ENCODE measurements around the gene SEC14L2. TPM values are rescaled to one million over a fixed set of nuclear protein-coding genes. Genes with fewer than 3 reads are reported as not detected.

SEC14L2 gene
- polyA plus RNA-seq, 1 donor from 2014 or later, result 2.7 TPM

DNA sequence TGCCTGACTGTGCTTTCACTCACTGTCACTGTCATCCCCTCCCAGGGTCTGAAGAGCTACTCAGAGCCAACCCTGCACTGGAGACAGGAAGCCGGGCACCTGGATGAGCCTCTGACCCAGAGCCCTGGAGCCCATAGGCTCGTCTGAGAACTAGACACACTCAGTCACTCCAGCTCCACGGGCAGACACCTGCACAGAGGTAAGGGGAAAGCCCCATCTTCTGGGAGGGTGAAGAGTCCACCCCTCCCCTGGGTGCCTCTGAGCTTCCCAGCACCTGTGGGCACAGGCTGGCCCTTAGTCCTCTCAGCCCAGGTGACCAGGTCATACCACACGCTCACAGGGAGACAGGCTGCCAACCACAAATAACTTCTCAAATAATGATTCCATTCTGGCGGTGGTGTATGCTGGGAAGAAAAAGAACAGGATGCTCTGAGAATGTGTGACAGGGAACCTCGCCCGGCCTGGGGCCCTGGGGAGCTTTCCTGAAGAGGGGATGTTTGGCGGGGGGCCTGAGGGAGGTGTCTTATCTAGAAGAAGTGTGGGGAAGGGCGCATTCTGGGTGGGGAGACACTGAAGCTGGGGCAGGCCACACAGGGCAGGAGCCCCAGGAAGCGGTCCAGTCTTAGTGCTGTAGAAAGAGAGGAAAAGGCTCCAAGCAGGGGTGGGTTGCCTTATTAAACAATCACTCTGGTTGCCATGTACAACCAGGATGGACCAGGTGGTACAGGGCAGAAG lies 34.7 kb upstream of the SEC14L2 start:
- H3F3A ChIP-seq (ENCODE audit: insufficient read depth, low read length, poor library complexity, severe bottlenecking), result no peaks in the 10 kb centered on the region
- TF ChIP-seq, protein P1, sequence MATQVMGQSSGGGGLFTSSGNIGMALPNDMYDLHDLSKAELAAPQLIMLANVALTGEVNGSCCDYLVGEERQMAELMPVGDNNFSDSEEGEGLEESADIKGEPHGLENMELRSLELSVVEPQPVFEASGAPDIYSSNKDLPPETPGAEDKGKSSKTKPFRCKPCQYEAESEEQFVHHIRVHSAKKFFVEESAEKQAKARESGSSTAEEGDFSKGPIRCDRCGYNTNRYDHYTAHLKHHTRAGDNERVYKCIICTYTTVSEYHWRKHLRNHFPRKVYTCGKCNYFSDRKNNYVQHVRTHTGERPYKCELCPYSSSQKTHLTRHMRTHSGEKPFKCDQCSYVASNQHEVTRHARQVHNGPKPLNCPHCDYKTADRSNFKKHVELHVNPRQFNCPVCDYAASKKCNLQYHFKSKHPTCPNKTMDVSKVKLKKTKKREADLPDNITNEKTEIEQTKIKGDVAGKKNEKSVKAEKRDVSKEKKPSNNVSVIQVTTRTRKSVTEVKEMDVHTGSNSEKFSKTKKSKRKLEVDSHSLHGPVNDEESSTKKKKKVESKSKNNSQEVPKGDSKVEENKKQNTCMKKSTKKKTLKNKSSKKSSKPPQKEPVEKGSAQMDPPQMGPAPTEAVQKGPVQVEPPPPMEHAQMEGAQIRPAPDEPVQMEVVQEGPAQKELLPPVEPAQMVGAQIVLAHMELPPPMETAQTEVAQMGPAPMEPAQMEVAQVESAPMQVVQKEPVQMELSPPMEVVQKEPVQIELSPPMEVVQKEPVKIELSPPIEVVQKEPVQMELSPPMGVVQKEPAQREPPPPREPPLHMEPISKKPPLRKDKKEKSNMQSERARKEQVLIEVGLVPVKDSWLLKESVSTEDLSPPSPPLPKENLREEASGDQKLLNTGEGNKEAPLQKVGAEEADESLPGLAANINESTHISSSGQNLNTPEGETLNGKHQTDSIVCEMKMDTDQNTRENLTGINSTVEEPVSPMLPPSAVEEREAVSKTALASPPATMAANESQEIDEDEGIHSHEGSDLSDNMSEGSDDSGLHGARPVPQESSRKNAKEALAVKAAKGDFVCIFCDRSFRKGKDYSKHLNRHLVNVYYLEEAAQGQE (IDR thresholded peaks at IDR 0.05; ENCODE audit: borderline replicate concordance), result no peak
- no peak for TF ChIP-seq TAF1 (IDR thresholded peaks at IDR 0.05; ENCODE audit: low read depth)
- TF ChIP-seq RAD21 (conservative IDR thresholded peaks at IDR 0.05), result no peak
- TF ChIP-seq, protein P2, sequence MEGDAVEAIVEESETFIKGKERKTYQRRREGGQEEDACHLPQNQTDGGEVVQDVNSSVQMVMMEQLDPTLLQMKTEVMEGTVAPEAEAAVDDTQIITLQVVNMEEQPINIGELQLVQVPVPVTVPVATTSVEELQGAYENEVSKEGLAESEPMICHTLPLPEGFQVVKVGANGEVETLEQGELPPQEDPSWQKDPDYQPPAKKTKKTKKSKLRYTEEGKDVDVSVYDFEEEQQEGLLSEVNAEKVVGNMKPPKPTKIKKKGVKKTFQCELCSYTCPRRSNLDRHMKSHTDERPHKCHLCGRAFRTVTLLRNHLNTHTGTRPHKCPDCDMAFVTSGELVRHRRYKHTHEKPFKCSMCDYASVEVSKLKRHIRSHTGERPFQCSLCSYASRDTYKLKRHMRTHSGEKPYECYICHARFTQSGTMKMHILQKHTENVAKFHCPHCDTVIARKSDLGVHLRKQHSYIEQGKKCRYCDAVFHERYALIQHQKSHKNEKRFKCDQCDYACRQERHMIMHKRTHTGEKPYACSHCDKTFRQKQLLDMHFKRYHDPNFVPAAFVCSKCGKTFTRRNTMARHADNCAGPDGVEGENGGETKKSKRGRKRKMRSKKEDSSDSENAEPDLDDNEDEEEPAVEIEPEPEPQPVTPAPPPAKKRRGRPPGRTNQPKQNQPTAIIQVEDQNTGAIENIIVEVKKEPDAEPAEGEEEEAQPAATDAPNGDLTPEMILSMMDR (IDR thresholded peaks at IDR 0.05; ENCODE audit: poor library complexity, severe bottlenecking), result no peak
- no peak for TF ChIP-seq MXI1 (conservative IDR thresholded peaks at IDR 0.05; ENCODE audit: poor library complexity, severe bottlenecking)
- no peak overlapping the region for H2AFZ ChIP-seq (ENCODE audit: low read depth, low read length)
- H3K9ac ChIP-seq (ENCODE audit: low read length), result no peak overlapping the region
- no peak overlapping the region for H3K4me3 ChIP-seq (ENCODE audit: low read length)
- H3K27me3 ChIP-seq (ENCODE audit: insufficient read depth, low read depth, low read length), result no peaks in the 10 kb centered on the region
- no peaks in the 10 kb centered on the region for H4K20me1 ChIP-seq (ENCODE audit: insufficient read depth)
- no peak overlapping the region for H3K27ac ChIP-seq (ENCODE audit: low read length)
- H3K36me3 ChIP-seq (ENCODE audit: insufficient read depth, low read length), result no peaks in the 10 kb centered on the region
- no peaks in the 10 kb centered on the region for H3K9me3 ChIP-seq (ENCODE audit: low read length)
- H3K9me2 ChIP-seq (ENCODE audit: insufficient read depth, low read length), result no peaks in the 10 kb centered on the region
- H3K4me2 ChIP-seq (ENCODE audit: low read length), result no peak overlapping the region
- H3K79me2 ChIP-seq (replicated peaks; ENCODE audit: insufficient read depth, low read length), result no peaks in the 10 kb centered on the region

DNA sequence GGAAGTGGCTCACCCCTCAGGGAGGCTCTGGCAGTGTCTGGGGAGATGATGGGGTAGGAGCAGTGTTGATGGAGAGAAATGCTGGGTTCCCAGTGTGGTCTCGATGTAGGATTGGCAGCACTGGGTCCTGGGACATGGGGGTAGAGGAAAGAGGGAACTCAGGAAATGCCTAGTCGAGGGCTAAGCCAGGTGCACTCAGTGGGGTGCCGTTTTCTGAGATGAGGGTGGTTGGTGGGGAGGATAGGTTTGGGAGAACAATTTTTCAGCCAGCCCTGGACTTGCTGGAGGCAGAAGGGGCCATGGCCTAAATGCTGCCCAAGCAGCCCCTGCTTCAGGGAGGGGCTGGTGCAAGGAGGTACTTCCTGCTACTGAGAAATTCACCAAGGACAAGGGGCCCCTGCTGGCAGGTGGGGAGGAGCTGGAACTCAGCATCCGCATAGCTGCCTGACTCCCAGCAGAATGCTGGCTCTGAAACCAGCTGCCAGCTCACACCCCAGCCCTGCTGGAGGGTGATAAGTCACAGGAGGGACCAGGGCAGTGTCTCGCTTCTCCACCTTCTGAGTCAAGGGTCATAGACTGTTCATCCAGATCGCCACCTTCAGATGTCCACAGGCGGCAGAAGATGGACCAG lies 34.1 kb upstream of the SEC14L2 start:
- H3K79me2 ChIP-seq (replicated peaks; ENCODE audit: insufficient read depth, low read length), result no peaks in the 10 kb centered on the region
- H3F3A ChIP-seq (ENCODE audit: insufficient read depth, low read length, poor library complexity, severe bottlenecking), result no peaks in the 10 kb centered on the region
- H3K9ac ChIP-seq (ENCODE audit: low read length), result no peak overlapping the region
- no peaks in the 10 kb centered on the region for H4K20me1 ChIP-seq (ENCODE audit: insufficient read depth)
- H2AFZ ChIP-seq (ENCODE audit: low read depth, low read length), result no peak overlapping the region
- H3K9me3 ChIP-seq (ENCODE audit: low read length), result no peaks in the 10 kb centered on the region
- no peak for TF ChIP-seq POLR2AphosphoS5 (IDR thresholded peaks at IDR 0.05)
- TF ChIP-seq, protein P1 (IDR thresholded peaks at IDR 0.05; ENCODE audit: borderline replicate concordance), result no peak
- TF ChIP-seq EZH2 (IDR thresholded peaks at IDR 0.05; ENCODE audit: borderline replicate concordance, insufficient read depth, low read length, poor library complexity, severe bottlenecking), result no peak
- TF ChIP-seq TAF1 (IDR thresholded peaks at IDR 0.05; ENCODE audit: low read depth), result no peak
- TF ChIP-seq EP300 (conservative IDR thresholded peaks at IDR 0.05; ENCODE audit: poor library complexity, severe bottlenecking), result no peak
- TF ChIP-seq MXI1 (conservative IDR thresholded peaks at IDR 0.05; ENCODE audit: poor library complexity, severe bottlenecking), result no peak
- no peak for TF ChIP-seq SMC3 (conservative IDR thresholded peaks at IDR 0.05; ENCODE audit: poor library complexity)
- TF ChIP-seq RAD21 (conservative IDR thresholded peaks at IDR 0.05), result no peak
- TF ChIP-seq, protein P2 (IDR thresholded peaks at IDR 0.05; ENCODE audit: poor library complexity, severe bottlenecking), result no peak
- H3K27ac ChIP-seq (ENCODE audit: low read length), result no peak overlapping the region
- no peaks in the 10 kb centered on the region for H3K9me2 ChIP-seq (ENCODE audit: insufficient read depth, low read length)
- H3K4me2 ChIP-seq (ENCODE audit: low read length), result no peak overlapping the region
- no peak overlapping the region for H3K4me3 ChIP-seq (ENCODE audit: low read length)
- no peaks in the 10 kb centered on the region for H3K36me3 ChIP-seq (ENCODE audit: insufficient read depth, low read length)
- no peaks in the 10 kb centered on the region for H3K27me3 ChIP-seq (ENCODE audit: insufficient read depth, low read depth, low read length)
